Ascending aorta (tissue), 2 donors: ENCODE data around the gene IGF2. TPM values are rescaled to one million over a fixed set of nuclear protein-coding genes. Genes with fewer than 3 reads are reported as not detected.

Experiments used
- DNase-seq, 2 donors: peaks; one replicate each; pipeline ENCODE4 v3.0.0-alpha.2; 2019; ENCODE audit warnings: low spot score in 2 of 2
- H3K27ac ChIP-seq, 2 donors: fragments of 200-600 bp; sonication (generic); one replicate each; pipeline ENCODE4 v1.5.1; 2016 to 2017; ENCODE audit warnings: mild to moderate bottlenecking in 1 of 2
- H3K27me3 ChIP-seq: fragments of 200-600 bp; sonication (generic); one replicate; pipeline ENCODE4 v1.5.1; 2017
- H3K36me3 ChIP-seq, 2 donors: fragments of 200-600 bp; sonication (generic); one replicate each; pipeline ENCODE4 v1.5.1; 2016
- H3K4me1 ChIP-seq, 2 donors: fragments of 200-600 bp; sonication (generic); one replicate each; pipeline ENCODE4 v1.5.1; 2016 to 2017; ENCODE audit warnings: mild to moderate bottlenecking in 1 of 2
- H3K4me3 ChIP-seq, 2 donors: fragments of 200-600 bp; sonication (generic); one replicate each; pipeline ENCODE4 v1.5.1; 2016 to 2017; ENCODE audit warnings: mild to moderate bottlenecking in 1 of 2
- H3K9me3 ChIP-seq, 2 donors: fragments of 200-600 bp; sonication (generic); one replicate each; pipeline ENCODE4 v1.5.1; 2016
- CTCF ChIP-seq, 3 experiments: fragments of 200-600 bp in 2 of 3; fragments of 450-650 bp in 1 of 3; sonication (generic) in 2 of 3; IDR thresholded peaks; one replicate each; pipeline ENCODE4 v1.5.1; 2016 to 2019; ENCODE audit warnings: antibody characterized with exemption in 3 of 3, mild to moderate bottlenecking in 1 of 3, moderate library complexity in 1 of 3
- intact Hi-C: fragments of 100-400 bp; cut with DNase I; formaldehyde crosslinking; loops from one replicate; pipeline ENCODE4 v1.15.1; 2023
- total RNA-seq: library from RNA; depleted of rRNA; stranded (reverse); fragments of >200 nt; gene quantifications from one replicate; pipeline ENCODE4 v1.1.0, GENCODE V29; 2016

Gene IGF2
- total RNA-seq, 1 donor from 2014 or later = 124 TPM

- no peak for DNase-seq
- H3K27me3 ChIP-seq = no peaks in the 10 kb centered on the region
- no peak within 1 kb of the TSS for H3K4me3 ChIP-seq
- TF ChIP-seq CTCF (IDR thresholded peaks at IDR 0.05) = no peak
- H3K36me3 ChIP-seq = no peaks in the 10 kb centered on the region
- no peaks in the 10 kb centered on the region for H3K4me1 ChIP-seq
- H3K9me3 ChIP-seq = no peaks in the 10 kb centered on the region
- H3K27ac ChIP-seq = no peak within 1 kb of the TSS
- intact Hi-C loops = no loop called here
These were observed 21.6 kb upstream of the IGF2 start, which contains the start of gene INS for GRCh38 chr11:2160736-2161259. TSS of gene INS (minus strand) at chr11:2161209. CDS start at chr11:2160971, 238 bp downstream.

- H3K27me3 ChIP-seq = no peaks in the 10 kb centered on the region
- H3K27ac ChIP-seq = no peak overlapping the region
- intact Hi-C loops = no loop called here
- DNase-seq = no peak
- H3K36me3 ChIP-seq = no peaks in the 10 kb centered on the region
- no peak overlapping the region for H3K4me3 ChIP-seq
- H3K9me3 ChIP-seq = no peaks in the 10 kb centered on the region
- H3K4me1 ChIP-seq = no peaks in the 10 kb centered on the region
- TF ChIP-seq CTCF (IDR thresholded peaks at IDR 0.05) = no peak
These were observed 20.6 kb upstream of the IGF2 start for GRCh38 chr11:2159536-2160413.

- Histone ChIP-seq H3K4me1 (no peaks in the 10 kb centered on the region), H3K27me3 (no peaks in the 10 kb centered on the region), H3K9me3 (no peaks in the 10 kb centered on the region), H3K36me3 (no peaks in the 10 kb centered on the region), H3K4me3 (no peak overlapping the region), H3K27ac (no peak overlapping the region)
- TF ChIP-seq CTCF (IDR thresholded peaks at IDR 0.05) = no peak
- intact Hi-C loops = no loop called here
- DNase-seq = no peak
These were observed 19.8 kb upstream of the IGF2 start for GRCh38 chr11:2158966-2159365.

GRCh38 chr11:2158296-2158737 is 19.1 kb upstream of the IGF2 start:
- Histone ChIP-seq H3K36me3 (no peaks in the 10 kb centered on the region), H3K27me3 (no peaks in the 10 kb centered on the region), H3K4me1 (no peaks in the 10 kb centered on the region), H3K4me3 (no peak overlapping the region), H3K27ac (no peak overlapping the region), H3K9me3 (no peaks in the 10 kb centered on the region)
- no peak for DNase-seq
- TF ChIP-seq CTCF (IDR thresholded peaks at IDR 0.05) = no peak
- intact Hi-C loops = no loop called here

GRCh38 chr11:2157294-2158040 is 18.3 kb upstream of the IGF2 start:
- intact Hi-C loops = no loop called here

More at GRCh38 chr11:2157294-2158040, 18.3 kb upstream of the IGF2 start:
- no peaks in the 10 kb centered on the region for H3K36me3 ChIP-seq
- DNase-seq = no peak
- no peaks in the 10 kb centered on the region for H3K27me3 ChIP-seq
- no peak for TF ChIP-seq CTCF (IDR thresholded peaks at IDR 0.05)
- no peak overlapping the region for H3K27ac ChIP-seq
- H3K9me3 ChIP-seq = no peaks in the 10 kb centered on the region
- H3K4me1 ChIP-seq = no peaks in the 10 kb centered on the region
- no peak overlapping the region for H3K4me3 ChIP-seq
